Left colon (tissue), 2 donors: Measurements from ENCODE around the gene ISL1. TPM values are rescaled to one million over a fixed set of nuclear protein-coding genes. Genes with fewer than 3 reads are reported as not detected.

Source experiments
- ATAC-seq: fragments of 200-7000 bp; cut with Tn5 transposase; one replicate; pipeline ENCODE4 v1.9.1; 2020; ENCODE audit warnings: mild to moderate bottlenecking, moderate library complexity
- DNase-seq, 2 donors: peaks; one replicate each; pipeline ENCODE4 v3.0.0-alpha.2; 2020
- intact Hi-C, 2 donors: fragments of 100-400 bp; cut with DNase I in 1 of 2; cut with micrococcal nuclease in 1 of 2; formaldehyde crosslinking; loops; one replicate each; pipeline versions ENCODE4 v1.11.2 to v1.14.0; 2022; cut with DNase I, micrococcal nuclease
- total RNA-seq, 2 donors: library from RNA; stranded (reverse); fragmentation: NEBNext Ultra II Directional; extraction: Animal tissue kit (Norgen Biotek cat#: 25700); gene quantifications; one replicate each; pipeline ENCODE4 v1.2.1, GENCODE V29; 2021
- donor health status: DM: no; HTN: no; CAD: no.
- donor health status: DM: yes; HTN: yes; CAD: no.

Gene ISL1
- total RNA-seq, 2 donors from 2014 or later, result 0.52 to 1.9 TPM

DNA sequence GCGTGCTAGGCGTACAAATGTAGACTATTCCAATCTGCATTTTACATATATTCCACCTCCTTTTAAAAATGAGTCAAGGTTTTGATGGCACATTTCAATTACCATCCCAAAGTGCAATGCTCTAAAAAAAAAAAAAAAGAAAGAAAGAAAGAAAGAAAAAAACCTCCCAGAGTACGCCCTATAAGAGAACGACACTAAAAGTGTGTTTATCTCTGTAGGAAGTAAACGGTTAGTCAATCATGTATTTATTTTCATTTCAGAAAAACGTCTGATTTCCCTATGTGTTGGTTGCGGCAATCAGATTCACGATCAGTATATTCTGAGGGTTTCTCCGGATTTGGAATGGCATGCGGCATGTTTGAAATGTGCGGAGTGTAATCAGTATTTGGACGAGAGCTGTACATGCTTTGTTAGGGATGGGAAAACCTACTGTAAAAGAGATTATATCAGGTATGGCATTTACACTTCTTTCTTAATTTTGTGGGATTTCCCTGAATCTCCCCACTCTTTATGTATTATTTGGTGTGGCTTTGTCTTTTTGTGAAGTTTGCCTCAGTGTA is 1.1 kb downstream of the ISL1 start:
- DNase-seq (no peak), ATAC-seq (no peak)
- intact Hi-C loops, result loop anchor here in 1 of 2 donors (10.0 kb wide), 1 partner anchor 420 kb away; no protein-coding TSS in a partner anchor

DNA sequence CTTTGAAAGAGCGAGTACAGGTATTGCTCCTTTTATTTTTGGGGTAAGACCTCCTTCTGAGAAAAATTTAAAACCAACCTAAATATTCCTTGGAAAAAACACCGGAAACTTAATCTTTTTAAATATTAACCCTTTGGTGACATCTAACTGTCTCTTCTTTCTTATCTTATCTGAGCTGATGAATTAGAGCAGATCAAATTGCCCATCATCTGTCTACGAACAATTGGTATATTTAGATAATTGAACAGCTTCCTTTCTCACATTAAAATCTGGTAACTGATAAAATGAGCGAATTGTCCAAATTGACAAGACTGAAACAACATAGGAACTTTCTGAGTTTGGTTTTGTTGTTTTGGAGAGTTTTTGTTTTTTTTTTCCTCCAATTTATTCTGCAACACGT is 2.0 kb downstream of the ISL1 start:
- DNase-seq (no peak), ATAC-seq (no peak)
- intact Hi-C loops, result loop anchor here in 1 of 2 donors (10.0 kb wide), 1 partner anchor 420 kb away; no protein-coding TSS in a partner anchor

DNA sequence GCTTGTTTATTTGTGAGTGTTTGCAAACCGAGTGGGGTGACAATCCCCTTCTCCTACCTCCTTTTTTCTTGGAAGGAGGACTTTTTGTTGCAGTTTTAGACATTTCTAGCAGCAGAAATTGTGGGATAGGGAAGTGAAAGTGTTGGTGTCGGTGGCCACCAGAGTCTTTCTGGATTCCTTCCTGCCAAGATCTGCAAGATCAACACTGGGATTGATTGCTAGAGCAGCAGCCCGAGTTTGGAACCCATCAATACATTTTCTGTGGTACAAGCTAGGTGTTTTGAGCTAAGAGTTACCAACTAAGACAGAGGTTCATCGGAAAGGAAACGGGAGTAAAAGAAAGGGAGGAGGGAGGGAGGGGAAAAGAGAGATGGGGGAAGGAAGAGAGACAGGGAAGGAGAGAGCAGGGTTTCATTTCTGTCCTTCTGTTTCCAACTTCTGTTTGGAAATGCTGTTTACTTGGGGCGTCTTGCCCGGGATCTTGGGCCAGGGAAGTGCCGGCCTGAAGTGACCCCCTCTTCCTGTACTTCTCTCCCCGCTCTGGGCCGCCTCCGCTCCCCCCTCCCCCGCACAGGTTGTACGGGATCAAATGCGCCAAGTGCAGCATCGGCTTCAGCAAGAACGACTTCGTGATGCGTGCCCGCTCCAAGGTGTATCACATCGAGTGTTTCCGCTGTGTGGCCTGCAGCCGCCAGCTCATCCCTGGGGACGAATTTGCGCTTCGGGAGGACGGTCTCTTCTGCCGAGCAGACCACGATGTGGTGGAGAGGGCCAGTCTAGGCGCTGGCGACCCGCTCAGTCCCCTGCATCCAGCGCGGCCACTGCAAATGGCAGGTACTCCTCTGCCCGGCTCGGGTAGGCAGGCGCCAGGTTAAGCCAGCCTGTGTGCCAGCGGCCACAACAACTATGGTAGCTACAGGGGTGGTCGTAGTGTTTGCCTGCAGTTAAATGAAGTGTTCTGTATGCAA is 4.0 kb downstream of the ISL1 start:
- intact Hi-C loops, result loop anchor here in 1 of 2 donors (10.0 kb wide), 1 partner anchor 422 kb away; no protein-coding TSS in a partner anchor
- DNase-seq, result no peak
- no peak for ATAC-seq

DNA sequence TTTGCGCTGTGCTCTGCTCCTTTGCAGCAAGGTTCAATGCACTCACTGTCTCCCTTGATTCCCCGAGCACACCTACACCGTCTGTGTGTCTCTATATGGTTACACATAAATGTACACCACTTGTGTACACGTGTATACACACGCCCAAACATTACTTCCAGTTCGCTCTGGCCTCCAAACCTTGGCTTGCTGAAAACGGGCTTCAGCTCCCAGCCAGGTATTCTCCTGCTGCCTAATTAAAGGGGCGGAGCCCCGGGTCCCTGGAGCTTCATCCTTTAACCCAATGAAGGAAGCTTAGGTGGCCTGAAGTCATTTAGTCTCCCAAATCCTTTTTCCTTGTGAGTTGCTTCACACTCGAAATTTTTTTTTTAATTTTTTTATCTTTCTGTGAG is 4.6 kb downstream of the ISL1 start:
- intact Hi-C loops, result loop anchor here in 1 of 2 donors (10.0 kb wide), 1 partner anchor 423 kb away; no protein-coding TSS in a partner anchor
- ATAC-seq (no peak), DNase-seq (no peak)

DNA sequence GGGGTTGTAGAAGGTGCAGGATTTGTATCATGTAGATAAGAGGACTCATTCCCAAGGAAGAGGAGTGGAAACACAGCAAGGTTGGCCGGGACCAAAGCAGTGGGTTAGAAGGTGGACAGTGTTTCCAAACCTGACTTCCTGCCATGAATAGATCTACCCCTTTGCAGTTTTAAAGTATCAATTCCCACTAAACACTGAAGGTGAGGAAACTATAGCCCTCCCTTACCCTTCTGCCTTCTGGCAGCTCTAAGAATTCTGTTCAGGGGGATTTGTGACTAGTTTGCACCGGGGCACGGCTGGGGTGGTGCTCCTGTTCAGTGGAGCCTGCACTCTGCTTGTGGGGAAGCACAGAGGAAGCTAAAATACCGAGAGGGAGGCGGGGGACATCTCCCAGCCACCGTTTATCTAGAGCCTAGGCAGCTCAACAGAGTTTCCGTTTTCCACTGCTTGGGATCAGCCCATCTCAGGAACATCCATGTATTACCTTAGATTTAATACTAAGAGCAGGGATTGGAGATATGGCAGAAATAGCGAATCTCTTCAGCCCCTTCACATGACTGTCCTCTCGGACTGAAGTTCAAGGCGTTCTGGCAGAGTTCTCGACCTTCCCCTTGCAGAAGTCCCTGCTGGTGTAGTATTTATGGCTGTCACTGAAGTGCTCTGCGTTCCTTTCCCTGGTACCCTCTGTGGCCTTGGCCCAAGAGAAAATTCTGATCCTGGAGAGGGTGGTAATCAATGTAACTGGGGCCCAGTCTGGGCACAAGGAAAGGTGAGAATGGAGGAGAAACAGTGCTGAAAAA is 5.4 kb downstream of the ISL1 start:
- DNase-seq (no peak), ATAC-seq (no peak)
- intact Hi-C loops, result loop anchor here in 1 of 2 donors (10.0 kb wide), 1 partner anchor 424 kb away; no protein-coding TSS in a partner anchor

DNA sequence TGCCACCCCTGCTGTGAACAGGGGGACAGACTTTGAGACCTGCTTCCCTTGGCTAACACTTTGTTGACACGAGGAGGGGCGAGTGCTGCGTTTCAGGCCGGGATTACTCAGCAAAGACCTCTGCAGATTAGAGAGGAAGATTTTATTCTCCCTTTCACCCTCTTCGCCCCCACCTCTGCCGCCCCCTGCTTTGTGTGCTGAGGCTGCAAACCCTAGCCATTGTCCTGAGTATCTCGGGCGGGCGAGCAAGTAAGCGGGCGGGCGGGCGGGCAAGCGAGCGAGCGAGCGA is 6.0 kb downstream of the ISL1 start:
- no peak for ATAC-seq
- intact Hi-C loops, result loop anchor here in 1 of 2 donors (10.0 kb wide), 1 partner anchor 424 kb away; no protein-coding TSS in a partner anchor
- no peak for DNase-seq

DNA sequence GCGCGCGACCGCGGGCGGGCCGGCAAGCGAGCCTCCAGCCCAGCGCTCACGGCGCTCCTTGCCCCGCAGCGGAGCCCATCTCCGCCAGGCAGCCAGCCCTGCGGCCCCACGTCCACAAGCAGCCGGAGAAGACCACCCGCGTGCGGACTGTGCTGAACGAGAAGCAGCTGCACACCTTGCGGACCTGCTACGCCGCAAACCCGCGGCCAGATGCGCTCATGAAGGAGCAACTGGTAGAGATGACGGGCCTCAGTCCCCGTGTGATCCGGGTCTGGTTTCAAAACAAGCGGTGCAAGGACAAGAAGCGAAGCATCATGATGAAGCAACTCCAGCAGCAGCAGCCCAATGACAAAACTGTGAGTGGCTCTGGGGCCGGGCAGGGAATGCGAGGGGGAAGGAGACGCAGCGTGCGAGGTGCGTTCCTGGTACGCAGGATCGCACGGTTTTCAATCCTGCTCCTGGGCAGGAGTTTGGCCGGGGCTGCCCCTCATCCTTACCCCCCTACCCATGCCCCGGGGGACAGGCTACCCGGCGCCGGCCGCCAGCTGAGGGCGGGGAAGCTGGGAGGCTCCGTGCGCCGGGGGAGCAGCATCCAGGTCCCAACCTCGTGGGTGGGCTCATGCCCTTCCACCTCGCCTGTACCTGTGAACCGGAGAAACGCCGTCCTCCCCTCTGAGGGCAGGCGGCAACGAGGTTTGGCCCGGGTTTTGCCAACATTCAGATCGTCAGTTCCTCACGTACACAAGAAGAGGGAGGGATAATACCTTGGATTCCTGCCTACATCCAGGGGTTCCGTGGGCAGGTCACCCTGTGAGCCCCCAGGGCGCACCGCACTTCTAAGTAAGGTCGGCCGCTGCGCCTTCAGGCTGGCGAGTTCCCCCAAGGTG is 6.6 kb downstream of the ISL1 start:
- DNase-seq, result no peak
- intact Hi-C loops, result loop anchor here in 1 of 2 donors (10.0 kb wide), 1 partner anchor 425 kb away; no protein-coding TSS in a partner anchor
- ATAC-seq, result no peak

DNA sequence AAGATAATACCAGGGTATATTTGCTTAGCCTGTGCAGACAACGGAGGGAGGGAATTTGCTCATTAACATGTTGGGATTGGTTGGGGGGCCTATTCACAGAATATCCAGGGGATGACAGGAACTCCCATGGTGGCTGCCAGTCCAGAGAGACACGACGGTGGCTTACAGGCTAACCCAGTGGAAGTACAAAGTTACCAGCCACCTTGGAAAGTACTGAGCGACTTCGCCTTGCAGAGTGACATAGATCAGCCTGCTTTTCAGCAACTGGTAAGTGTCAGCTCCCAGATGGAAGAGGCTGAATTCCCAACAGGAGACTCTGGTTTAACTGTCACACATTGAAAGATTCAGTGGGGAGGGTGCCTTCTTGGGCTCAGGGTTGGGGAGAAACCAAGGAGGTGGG is 7.9 kb downstream of the ISL1 start:
- intact Hi-C loops, result no loop called here
- ATAC-seq (no peak), DNase-seq (no peak)

DNA sequence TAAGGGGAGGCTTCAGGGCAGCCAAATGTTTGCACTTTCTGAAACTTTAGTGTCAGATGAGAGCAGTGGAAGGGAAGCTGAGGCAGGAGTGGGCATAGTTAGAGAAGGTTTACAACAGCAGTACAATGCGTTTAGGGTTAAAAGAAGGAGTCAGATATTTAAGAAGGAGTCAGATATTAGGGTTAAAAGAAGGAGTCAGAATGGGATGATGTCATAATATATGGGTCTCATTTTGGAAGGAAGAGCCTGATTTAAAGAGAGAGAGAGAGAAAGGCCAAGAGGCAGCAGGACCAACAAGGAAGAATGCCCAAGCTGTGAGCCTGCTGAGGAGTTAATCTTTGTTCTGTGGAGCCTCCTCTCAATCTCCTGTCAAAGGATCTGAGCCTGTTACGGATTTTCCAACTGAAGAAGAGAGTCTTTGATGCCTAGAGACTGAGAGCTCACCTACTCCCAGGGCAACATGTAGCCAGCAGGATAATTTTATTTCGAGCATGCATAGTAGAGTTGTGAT is 9.5 kb downstream of the ISL1 start:
- intact Hi-C loops, result no loop called here
- no peak for DNase-seq
- ATAC-seq, result no peak

DNA sequence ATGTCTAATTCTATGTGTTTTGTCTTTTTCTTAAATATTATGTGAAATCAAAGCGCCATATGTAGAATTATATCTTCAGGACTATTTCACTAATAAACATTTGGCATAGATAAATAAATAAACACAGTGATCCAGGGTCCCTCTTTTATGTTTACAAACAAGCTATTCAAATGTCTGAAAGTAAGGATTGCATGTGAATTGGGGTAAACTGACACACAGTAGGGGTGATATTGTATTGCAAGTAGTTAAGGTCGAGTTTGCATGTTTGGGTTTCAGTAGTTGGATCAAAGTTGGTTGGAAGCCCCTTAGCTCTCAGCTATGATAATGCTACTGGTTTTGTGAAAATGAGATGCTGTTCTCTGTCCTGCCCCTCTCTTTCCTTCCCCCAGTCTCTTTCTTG is 11.4 kb downstream of the ISL1 start:
- intact Hi-C loops, result no loop called here
- DNase-seq (no peak), ATAC-seq (no peak)

DNA sequence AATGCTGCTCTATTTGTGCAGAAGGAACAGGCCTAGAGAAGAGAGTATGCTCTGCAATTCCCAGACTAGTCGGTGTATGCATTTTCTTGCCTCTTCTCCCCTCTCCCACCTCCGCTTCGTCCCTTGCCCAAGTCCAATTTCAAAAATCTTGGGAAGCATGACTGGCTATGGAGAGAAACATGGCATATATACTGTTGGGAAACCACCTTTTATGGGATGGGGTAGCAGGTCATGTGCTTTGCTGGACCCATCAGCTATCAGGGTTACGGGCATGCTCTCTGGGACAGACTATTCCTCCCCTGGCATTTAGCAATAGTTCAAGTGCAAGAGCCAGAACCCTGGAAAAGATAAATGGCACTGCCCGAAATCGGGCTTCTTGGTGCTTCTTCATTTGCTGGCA is 12.0 kb downstream of the ISL1 start:
- DNase-seq (no peak), ATAC-seq (no peak)
- intact Hi-C loops, result no loop called here

DNA sequence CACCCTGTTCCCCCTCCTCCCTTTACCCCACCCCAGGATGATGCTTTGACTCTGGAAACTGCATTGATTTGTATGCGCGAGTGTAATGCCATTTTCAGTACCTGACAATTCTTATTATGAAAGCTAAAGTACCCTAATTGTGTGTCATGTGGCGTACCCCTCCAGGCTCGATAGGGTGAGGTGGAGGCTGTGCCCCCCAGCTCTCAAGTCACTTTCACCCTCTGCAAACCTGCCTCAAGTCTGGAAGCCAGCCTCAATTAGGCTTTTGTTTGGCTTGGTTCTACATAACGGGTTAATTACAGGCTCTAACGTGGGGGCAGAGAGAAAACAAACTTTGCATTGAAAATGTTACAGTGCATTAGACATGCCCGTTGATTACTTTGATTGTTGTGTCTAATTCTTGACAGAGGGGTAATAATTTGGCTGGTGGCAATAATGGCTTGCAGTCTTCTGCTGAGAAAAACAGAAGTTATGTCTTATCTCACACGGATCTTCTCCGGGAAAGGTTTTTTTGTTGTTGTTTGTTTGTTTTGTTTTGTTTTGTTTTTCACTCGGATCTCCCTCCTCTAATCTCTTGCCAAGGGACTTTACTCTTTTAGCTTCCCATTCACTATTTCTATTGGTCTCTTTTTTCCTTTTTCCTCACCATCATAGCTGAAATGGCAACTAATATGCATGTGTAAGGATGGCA is 12.6 kb downstream of the ISL1 start:
- DNase-seq (no peak), ATAC-seq (no peak)

DNA sequence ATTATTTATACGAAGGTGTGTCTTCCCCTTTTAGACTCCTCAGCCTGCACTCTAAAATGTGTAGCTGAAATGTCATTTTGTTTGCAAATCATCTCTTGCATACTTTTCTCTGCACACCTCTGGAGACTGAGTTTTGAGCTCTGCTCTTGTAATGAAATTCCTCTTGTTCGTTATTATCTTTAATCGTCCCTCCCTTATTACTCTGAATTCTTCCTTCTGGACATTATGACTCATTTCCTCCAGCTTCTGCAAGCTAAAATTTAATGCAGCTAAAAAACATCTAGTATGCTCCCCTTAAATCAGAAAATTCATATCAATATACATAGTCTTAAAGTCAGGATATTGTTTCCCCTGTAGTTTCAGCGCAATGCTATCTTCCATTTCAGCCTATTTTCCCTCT is 13.5 kb downstream of the ISL1 start:
- intact Hi-C loops, result no loop called here
- DNase-seq (no peak), ATAC-seq (no peak)

More for the DNA sequence above, 12.6 kb downstream of the ISL1 start:
- intact Hi-C loops, result no loop called here

DNA sequence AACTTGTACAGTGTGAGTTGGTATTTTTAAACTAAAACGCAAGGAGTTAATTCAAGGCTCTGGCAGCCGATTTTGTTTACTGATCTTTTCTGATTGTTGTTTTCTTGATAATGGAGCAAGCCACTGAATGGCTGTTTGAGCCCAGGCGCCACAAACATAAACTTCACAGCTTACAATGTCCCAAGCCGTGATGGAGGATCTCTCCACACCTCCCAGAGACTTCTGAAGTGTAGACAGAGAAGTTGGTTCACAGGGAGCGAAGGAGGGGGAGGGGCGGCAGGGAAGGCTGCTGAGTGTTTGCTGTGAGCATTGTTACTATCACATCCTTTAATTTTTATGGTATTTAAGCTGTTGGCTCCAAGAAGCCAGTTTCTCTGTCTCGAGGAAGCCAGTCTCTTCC is 14.7 kb downstream of the ISL1 start:
- ATAC-seq, result no peak
- no peak for DNase-seq
- intact Hi-C loops, result no loop called here

DNA sequence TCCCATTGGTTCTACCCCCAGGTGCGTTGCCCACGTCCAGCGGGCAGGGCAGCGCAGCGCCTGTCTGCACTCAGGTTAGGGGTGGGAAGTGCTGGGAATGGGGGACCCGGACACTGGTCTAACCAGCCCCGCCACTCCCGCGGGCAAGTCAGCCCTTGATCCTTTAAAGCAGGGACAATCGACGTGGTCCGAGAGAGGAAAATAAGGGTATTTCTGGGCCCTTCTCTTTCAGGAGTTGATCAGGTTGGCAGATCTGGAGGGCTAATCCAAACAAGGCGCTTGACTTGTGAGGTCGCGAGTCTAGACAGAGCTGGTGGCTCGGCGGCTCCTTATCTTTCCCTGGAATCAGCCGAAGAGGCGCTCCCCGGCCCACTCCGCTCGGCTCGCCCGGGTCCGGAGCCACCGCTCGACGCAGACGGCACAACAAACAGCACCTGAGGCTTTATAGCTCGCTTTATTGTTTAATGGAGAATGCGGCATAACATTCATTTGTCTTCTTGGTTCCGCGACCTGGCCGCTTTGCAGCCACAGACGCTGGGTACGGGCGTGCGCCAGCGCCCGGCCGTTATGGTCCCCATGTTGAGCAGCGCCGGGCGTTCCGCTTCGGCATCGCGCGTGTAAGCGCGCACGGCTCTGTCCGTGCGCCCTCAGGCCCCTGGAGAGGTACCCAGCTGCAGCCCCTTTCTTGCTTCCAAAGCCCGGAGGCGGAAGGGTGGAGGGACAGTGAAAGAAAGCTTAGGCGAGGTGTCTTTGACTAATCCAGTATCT is 15.8 kb downstream of the ISL1 start:
- DNase-seq, result no peak
- no peak for ATAC-seq
- intact Hi-C loops, result no loop called here

DNA sequence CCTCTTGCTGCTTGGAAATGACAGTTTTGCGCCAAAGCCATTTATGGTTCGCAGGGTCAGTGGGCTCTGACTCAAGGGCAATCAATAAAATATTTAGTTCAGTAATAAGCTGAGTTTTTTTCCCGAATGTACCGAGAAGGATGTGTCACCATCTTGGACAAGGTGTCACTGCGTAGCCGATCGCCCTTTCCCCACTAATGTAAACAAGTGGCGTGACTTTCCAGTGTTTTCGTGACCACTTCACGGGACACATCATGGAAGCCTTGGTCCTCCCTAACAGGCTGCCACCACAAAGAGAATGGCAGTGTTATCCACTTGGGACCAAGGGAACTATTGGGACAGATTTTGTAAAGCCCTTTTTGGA is 16.4 kb downstream of the ISL1 start:
- intact Hi-C loops, result no loop called here
- ATAC-seq (no peak), DNase-seq (no peak)

DNA sequence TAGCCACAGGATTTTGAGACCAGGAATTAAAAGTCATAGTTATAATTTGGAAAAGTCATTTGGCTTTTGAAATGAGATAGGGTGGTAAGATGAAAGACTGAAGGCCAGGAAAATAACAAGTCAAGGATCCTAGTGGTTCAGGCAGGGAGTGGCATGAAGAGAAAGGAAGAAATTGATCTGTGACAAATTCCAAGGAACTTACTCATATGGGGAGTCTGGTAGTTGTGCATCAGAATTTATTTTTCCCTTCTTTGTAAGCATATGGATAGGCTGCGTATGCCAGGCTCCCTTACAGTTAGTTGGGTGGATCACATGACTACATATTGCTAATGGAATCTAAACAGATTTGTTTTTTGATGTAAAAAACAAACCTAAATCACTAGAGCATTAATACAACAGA is 21.0 kb downstream of the ISL1 start:
- DNase-seq, result no peak
- no peak for ATAC-seq
- intact Hi-C loops, result no loop called here
